ENCODE data around the gene TSPAN33.

- TF ChIP-seq CTCF (IDR thresholded peaks at IDR 0.05) (no peak), POLR2A (IDR thresholded peaks at IDR 0.05) (no peak)
These were observed 23.9 kb downstream of the TSPAN33 start for GRCh38 chr7:129168231-129169021.
